Fibroblast of skin of right biceps (primary cell): Measurements from ENCODE around the gene PTPRK.

Experiments used
- DNase-seq: peaks from one replicate; pipeline ENCODE4 v3.0.0-alpha.2; 2013

Gene PTPRK

GRCh38 chr6:128520436-128521281 is at the start of gene PTPRK:
Gene PTPRK, minus strand, starts transcription at chr6:128520599. Its CDS starts 241 bp downstream, at chr6:128520358.
- DNase-seq: peak; percentile 94

GRCh38 chr6:128567029-128567428 is 46.6 kb upstream of the PTPRK start:
- DNase-seq: peak; percentile 56

- DNase-seq: no peak
Measured at GRCh38 chr6:128560966-128561365, 40.6 kb upstream of the PTPRK start.

- DNase-seq: no peak
Measured at GRCh38 chr6:128558924-128559323, 38.5 kb upstream of the PTPRK start.

GRCh38 chr6:128558021-128558420 is 37.6 kb upstream of the PTPRK start:
- no peak for DNase-seq

- DNase-seq: no peak
Measured at GRCh38 chr6:128557081-128557480, 36.7 kb upstream of the PTPRK start.

GRCh38 chr6:128554302-128554701 is 33.9 kb upstream of the PTPRK start:
- DNase-seq: no peak

GRCh38 chr6:128541261-128541660 is 20.9 kb upstream of the PTPRK start:
- DNase-seq: no peak

- DNase-seq: peak; percentile 32
Measured at GRCh38 chr6:128538763-128539162, 18.4 kb upstream of the PTPRK start.

GRCh38 chr6:128532827-128533226 is 12.4 kb upstream of the PTPRK start:
- peak; percentile 20 for DNase-seq

- no peak for DNase-seq
Measured at GRCh38 chr6:128532136-128532535, 11.7 kb upstream of the PTPRK start.

GRCh38 chr6:128531696-128532095 is 11.3 kb upstream of the PTPRK start:
- DNase-seq: no peak

- no peak for DNase-seq
Measured at GRCh38 chr6:128528241-128528640, 7.8 kb upstream of the PTPRK start.

- DNase-seq: no peak
Measured at GRCh38 chr6:128527375-128527774, 7.0 kb upstream of the PTPRK start.

GRCh38 chr6:128526152-128526914 is 5.9 kb upstream of the PTPRK start:
- no peak for DNase-seq

- no peak for DNase-seq
Measured at GRCh38 chr6:128525406-128525805, 5.0 kb upstream of the PTPRK start.

- DNase-seq: no peak
Measured at GRCh38 chr6:128521282-128521632, 858 bp upstream of the PTPRK start.

- peak; percentile 19 for DNase-seq
Measured at GRCh38 chr6:128519931-128520435, 416 bp downstream of the PTPRK start.

GRCh38 chr6:128519132-128519930 is 1.1 kb downstream of the PTPRK start:
- DNase-seq: peak; percentile 49

- DNase-seq: no peak
Measured at GRCh38 chr6:128518434-128519131, 1.8 kb downstream of the PTPRK start.

GRCh38 chr6:128517124-128517523 is 3.3 kb downstream of the PTPRK start:
- DNase-seq: no peak

- peak; percentile 49 for DNase-seq
Measured at GRCh38 chr6:128516514-128516898, 3.9 kb downstream of the PTPRK start.
